ENCODE results near the gene SBF2.

The SBF2 gene

DNA sequence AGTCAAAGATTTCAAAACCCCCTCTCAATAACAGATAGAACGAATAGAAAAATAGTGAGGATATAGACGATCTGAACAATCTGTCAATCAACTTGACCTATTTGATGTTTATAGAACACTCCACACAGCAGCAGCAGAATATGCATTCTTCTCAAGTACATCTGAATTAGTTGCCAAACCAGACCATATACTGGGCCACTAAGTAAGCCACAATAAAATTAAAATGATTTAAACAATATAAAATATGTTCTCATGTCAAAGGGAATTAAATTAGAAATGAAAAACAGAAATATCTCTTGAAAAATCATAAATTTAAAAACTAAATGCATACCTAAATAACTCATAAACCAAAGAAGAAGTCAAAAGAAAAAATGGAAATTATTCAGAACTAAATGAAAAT, 229.2 kb downstream of the SBF2 start:
- Histone ChIP-seq H3K79me2 (ENCODE audit: control insufficient read depth, insufficient read depth, low read length, unreplicated experiment) (peaks cover 9% of the 10 kb centered on the region), H3K36me3 (ENCODE audit: insufficient read depth, low read length) (no peaks in the 10 kb centered on the region), H3K27me3 (ENCODE audit: insufficient read depth, low read length) (no peaks in the 10 kb centered on the region), H3K4me1 (ENCODE audit: control insufficient read depth, insufficient read depth, low read length, unreplicated experiment) (no peaks in the 10 kb centered on the region), H3K4me3 (ENCODE audit: low read depth, low read length) (no peak overlapping the region), H2AFZ (ENCODE audit: low read length, unreplicated experiment) (no peak overlapping the region), H3K27ac (ENCODE audit: low read depth, low read length) (no peak overlapping the region)

DNA sequence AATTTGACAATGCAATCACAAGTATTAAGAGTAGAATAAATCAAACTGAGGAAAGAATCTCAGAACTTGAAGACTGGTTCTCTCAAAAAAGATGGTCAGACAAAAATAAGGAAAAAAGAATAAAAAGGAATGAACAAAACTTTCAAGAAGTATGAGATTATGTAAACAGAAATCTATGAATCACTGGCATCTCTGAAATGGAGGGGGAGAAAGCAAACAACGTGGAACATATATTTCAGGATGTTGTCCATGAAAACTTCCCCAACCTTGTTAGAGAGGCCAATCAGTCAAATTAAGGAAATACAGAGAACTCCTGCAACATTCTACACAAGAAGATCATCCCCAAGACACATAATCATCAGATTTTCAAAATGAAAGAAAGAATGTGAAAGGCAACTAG, 235.7 kb downstream of the SBF2 start:
- Histone ChIP-seq H3K4me3 (ENCODE audit: low read depth, low read length) (peak overlapping the region; percentile 29; the same call in 1 of the 2 replicates), H3K36me3 (ENCODE audit: insufficient read depth, low read length) (no peaks in the 10 kb centered on the region), H2AFZ (ENCODE audit: low read length, unreplicated experiment) (no peak overlapping the region), H3K27me3 (ENCODE audit: insufficient read depth, low read length) (no peaks in the 10 kb centered on the region), H3K27ac (ENCODE audit: low read depth, low read length) (0 out of 2 replicates have a peak overlapping the region, but pooled peaks have one; percentile 19), H3K4me1 (ENCODE audit: control insufficient read depth, insufficient read depth, low read length, unreplicated experiment) (peaks cover 11% of the 10 kb centered on the region), H3K79me2 (ENCODE audit: control insufficient read depth, insufficient read depth, low read length, unreplicated experiment) (peaks cover 14% of the 10 kb centered on the region)

DNA sequence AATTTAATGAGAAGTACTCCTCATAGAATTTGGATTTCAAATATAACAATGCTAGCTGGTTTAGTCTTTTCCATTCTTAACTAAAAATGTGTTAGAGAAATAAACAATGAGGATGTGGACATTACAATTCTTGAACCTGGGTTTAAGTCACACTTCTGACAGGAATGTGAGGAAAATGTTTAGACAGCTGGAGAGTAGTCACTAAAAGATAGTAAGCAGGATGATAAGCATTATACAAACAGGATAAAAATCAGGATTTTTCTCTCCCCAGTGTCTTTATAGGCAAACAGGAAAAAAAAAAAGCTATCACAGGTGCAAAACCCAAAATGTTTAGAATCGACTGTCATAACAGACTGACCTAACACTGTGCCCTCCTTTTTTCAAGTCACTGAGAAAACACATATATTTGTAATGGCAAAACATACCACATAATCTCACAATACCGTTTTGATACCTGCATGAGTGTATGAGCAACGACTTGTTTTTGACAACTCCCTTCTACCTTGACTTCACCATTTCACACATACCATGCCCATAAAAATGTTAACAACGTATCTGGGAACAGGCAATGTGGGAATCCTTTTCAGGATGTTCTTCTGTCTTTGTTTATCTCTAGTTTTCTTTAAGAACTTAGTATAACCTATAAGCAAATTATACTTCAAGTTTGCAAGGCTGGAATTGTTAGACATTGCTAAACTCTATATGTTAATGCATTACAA, 242.0 kb downstream of the SBF2 start:
- peaks cover 7% of the 10 kb centered on the region for H3K4me1 ChIP-seq (ENCODE audit: control insufficient read depth, insufficient read depth, low read length, unreplicated experiment)
- H3K27me3 ChIP-seq (ENCODE audit: insufficient read depth, low read length): no peaks in the 10 kb centered on the region
- no peaks in the 10 kb centered on the region for H3K36me3 ChIP-seq (ENCODE audit: insufficient read depth, low read length)
- H3K79me2 ChIP-seq (ENCODE audit: control insufficient read depth, insufficient read depth, low read length, unreplicated experiment): no peaks in the 10 kb centered on the region
- H3K27ac ChIP-seq (ENCODE audit: low read depth, low read length): no peak overlapping the region
- H2AFZ ChIP-seq (ENCODE audit: low read length, unreplicated experiment): no peak overlapping the region
- H3K4me3 ChIP-seq (ENCODE audit: low read depth, low read length): no peak overlapping the region

DNA sequence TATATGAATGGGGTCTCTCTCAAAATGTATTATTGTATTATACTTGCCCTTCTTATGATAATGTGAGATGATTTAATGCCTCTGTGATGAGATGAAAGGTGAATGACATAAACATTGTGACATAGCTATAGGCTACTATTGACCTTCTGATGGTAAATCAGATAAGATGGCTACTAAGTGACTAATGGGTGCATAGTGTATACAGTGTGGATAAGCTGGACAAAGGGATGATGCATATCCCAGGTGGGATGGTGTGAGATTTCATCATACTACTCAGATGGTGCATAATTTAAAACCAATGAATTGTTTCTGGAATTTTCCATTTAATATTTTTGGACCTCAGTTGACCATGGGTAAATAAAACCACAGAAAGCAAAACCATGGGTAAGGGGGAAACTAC, 243.5 kb downstream of the SBF2 start:
- Histone ChIP-seq H3K79me2 (ENCODE audit: control insufficient read depth, insufficient read depth, low read length, unreplicated experiment) (no peaks in the 10 kb centered on the region), H3K27ac (ENCODE audit: low read depth, low read length) (no peak overlapping the region), H2AFZ (ENCODE audit: low read length, unreplicated experiment) (no peak overlapping the region), H3K36me3 (ENCODE audit: insufficient read depth, low read length) (no peaks in the 10 kb centered on the region), H3K4me1 (ENCODE audit: control insufficient read depth, insufficient read depth, low read length, unreplicated experiment) (peaks cover 7% of the 10 kb centered on the region), H3K4me3 (ENCODE audit: low read depth, low read length) (no peak overlapping the region), H3K27me3 (ENCODE audit: insufficient read depth, low read length) (no peaks in the 10 kb centered on the region)

DNA sequence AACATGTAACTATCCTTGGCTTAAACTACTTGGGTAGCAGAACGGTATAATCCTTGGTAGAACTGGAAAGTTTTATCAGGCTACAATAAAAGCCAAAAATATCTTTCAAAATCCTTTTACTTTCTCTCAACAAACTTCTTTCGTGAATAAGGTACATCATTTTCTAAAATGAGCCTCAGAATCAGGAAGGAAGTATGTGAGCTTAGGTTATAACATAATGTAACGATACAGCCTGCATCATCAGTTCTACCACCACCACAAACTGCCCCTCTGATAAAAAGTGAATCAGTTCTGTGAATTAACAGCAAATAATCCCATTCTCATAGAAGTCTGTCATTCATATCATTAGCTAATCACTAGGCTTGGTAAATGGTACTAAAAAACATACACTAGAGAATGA, 244.3 kb downstream of the SBF2 start:
- H3K27ac ChIP-seq (ENCODE audit: low read depth, low read length): no peak overlapping the region
- no peak overlapping the region for H3K4me3 ChIP-seq (ENCODE audit: low read depth, low read length)
- H3K27me3 ChIP-seq (ENCODE audit: insufficient read depth, low read length): no peaks in the 10 kb centered on the region
- H3K36me3 ChIP-seq (ENCODE audit: insufficient read depth, low read length): peaks cover 2% of the 10 kb centered on the region; the same call in 1 of the 2 replicates
- no peaks in the 10 kb centered on the region for H3K79me2 ChIP-seq (ENCODE audit: control insufficient read depth, insufficient read depth, low read length, unreplicated experiment)
- H3K4me1 ChIP-seq (ENCODE audit: control insufficient read depth, insufficient read depth, low read length, unreplicated experiment): peaks cover 7% of the 10 kb centered on the region
- H2AFZ ChIP-seq (ENCODE audit: low read length, unreplicated experiment): no peak overlapping the region

DNA sequence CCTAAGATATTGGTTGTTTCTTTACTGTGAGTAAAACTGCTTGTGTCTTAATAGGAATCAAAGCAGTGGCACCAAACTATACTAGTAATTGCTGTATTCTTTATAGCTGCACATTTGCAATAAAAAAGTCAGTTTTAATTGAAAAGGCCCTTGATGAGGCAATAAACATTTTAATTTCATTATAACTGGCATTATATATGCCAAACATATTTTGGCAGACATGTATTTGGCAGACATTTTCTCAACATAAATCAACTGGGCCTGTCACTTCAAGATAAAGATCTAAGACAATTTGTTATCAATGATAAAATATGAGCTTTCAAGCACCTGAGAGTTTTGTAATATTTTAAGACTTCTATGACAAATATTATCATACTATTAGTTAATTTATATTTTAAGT, 245.7 kb downstream of the SBF2 start:
- Histone ChIP-seq H3K36me3 (ENCODE audit: insufficient read depth, low read length) (peaks cover 6% of the 10 kb centered on the region; the same call in 1 of the 2 replicates), H3K79me2 (ENCODE audit: control insufficient read depth, insufficient read depth, low read length, unreplicated experiment) (no peaks in the 10 kb centered on the region), H3K27me3 (ENCODE audit: insufficient read depth, low read length) (no peaks in the 10 kb centered on the region), H3K4me1 (ENCODE audit: control insufficient read depth, insufficient read depth, low read length, unreplicated experiment) (peaks cover 7% of the 10 kb centered on the region), H2AFZ (ENCODE audit: low read length, unreplicated experiment) (no peak overlapping the region), H3K27ac (ENCODE audit: low read depth, low read length) (no peak overlapping the region), H3K4me3 (ENCODE audit: low read depth, low read length) (no peak overlapping the region)

DNA sequence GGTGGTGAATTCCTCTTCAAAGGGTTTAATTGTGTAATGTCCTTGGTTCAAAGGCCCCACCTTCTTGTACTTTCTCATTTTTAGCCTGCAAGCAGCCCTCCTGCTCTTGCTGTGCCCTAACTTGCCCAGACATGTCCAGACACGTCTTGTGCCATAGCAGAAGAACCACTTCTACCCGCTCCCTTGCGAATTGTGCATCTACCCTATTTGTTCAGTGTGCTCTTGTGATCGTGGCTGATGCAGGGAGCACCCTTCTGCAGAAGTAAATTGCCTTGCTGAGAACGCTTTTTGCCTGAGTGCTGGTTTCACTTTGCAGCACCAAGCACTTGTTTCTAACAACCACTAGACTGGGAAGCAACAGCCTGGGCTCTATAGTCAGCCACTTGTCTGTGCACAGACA, 249.4 kb downstream of the SBF2 start:
- Histone ChIP-seq H3K4me1 (ENCODE audit: control insufficient read depth, insufficient read depth, low read length, unreplicated experiment) (peaks cover 16% of the 10 kb centered on the region), H3K4me3 (ENCODE audit: low read depth, low read length) (no peak overlapping the region), H3K27me3 (ENCODE audit: insufficient read depth, low read length) (no peaks in the 10 kb centered on the region), H3K36me3 (ENCODE audit: insufficient read depth, low read length) (peaks cover 6% of the 10 kb centered on the region; the same call in 1 of the 2 replicates), H2AFZ (ENCODE audit: low read length, unreplicated experiment) (no peak overlapping the region), H3K79me2 (ENCODE audit: control insufficient read depth, insufficient read depth, low read length, unreplicated experiment) (no peaks in the 10 kb centered on the region), H3K27ac (ENCODE audit: low read depth, low read length) (no peak overlapping the region)

DNA sequence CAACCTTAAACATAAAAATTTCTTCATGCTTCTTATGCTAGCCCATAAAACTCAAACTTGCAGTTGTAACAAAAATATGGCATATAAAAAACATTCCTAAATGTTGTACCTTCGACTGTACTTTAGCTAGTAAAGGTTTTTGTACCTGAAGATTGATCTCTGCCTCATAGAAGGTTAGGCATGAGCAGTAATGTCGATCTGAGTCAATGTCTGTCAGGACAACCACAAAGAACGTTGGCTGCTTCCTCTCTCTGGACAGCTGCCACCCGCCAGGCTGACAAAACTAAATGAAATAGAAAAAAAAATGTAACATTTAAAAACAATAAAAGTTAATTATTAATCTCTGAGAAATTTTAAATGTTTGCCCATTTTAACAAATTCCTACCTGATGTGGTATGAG, 251.3 kb downstream of the SBF2 start:
- Histone ChIP-seq H3K4me1 (ENCODE audit: control insufficient read depth, insufficient read depth, low read length, unreplicated experiment) (peaks cover 33% of the 10 kb centered on the region), H3K36me3 (ENCODE audit: insufficient read depth, low read length) (peaks cover 6% of the 10 kb centered on the region; the same call in 1 of the 2 replicates), H3K79me2 (ENCODE audit: control insufficient read depth, insufficient read depth, low read length, unreplicated experiment) (no peaks in the 10 kb centered on the region), H3K27me3 (ENCODE audit: insufficient read depth, low read length) (no peaks in the 10 kb centered on the region), H2AFZ (ENCODE audit: low read length, unreplicated experiment) (no peak overlapping the region), H3K27ac (ENCODE audit: low read depth, low read length) (no peak overlapping the region), H3K4me3 (ENCODE audit: low read depth, low read length) (no peak overlapping the region)

DNA sequence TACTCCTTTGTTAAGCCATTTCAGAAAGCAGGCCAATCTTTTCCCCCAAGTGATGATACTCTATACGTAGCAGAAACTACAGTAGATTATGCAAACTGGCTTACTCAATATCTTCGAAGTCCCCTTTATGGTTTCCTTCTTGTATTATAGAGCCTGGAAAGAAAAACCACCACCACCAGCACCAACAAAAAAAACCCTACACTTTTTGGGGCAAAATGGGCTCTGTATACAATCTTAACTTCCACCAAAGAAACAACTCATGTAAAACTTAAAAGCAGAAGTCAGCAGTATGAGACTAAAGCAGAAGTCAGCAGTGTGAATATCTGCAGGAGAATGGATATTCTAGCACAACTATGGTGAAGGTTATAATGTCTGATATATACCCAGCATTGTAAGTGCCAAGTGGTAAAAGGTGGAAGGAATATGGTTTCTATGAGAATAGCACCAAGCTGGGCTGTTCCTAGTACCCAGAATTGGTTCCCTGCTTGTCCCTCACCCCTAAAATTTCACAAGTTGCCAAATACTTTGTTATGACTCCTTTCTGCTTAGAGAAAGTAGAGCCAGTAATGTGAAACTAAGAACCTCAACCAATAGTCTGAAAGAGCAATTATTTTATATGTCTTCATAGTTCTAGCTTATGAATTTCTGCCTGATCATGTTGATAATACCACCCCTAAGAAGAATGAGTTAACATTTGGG, 252.1 kb downstream of the SBF2 start:
- Histone ChIP-seq H3K4me3 (ENCODE audit: low read depth, low read length) (no peak overlapping the region), H3K36me3 (ENCODE audit: insufficient read depth, low read length) (peaks cover 6% of the 10 kb centered on the region; the same call in 1 of the 2 replicates), H3K27me3 (ENCODE audit: insufficient read depth, low read length) (no peaks in the 10 kb centered on the region)

DNA sequence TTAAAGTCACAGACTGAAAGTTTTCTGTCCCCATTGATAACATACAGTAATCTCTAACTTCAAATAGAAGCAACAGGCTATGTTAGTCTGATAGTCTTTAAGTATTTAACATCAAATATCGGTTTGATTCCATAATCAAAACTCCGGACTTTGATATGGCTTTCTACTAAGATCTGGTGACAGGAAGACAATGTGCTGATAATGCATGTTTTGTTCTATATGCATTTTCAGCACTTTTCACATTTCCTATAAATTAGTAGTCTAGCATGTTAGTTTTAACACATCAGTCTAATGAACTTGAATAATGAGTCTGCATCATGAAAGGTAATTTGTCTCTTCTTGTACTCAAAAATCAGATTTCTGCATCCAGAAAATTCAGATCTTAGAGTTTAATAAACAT, 252.7 kb downstream of the SBF2 start:
- peaks cover 6% of the 10 kb centered on the region; the same call in 1 of the 2 replicates for H3K36me3 ChIP-seq (ENCODE audit: insufficient read depth, low read length)
- H3K4me3 ChIP-seq (ENCODE audit: low read depth, low read length): no peak overlapping the region
- no peaks in the 10 kb centered on the region for H3K27me3 ChIP-seq (ENCODE audit: insufficient read depth, low read length)
- peaks cover 33% of the 10 kb centered on the region for H3K4me1 ChIP-seq (ENCODE audit: control insufficient read depth, insufficient read depth, low read length, unreplicated experiment)
- no peaks in the 10 kb centered on the region for H3K79me2 ChIP-seq (ENCODE audit: control insufficient read depth, insufficient read depth, low read length, unreplicated experiment)
- no peak overlapping the region for H2AFZ ChIP-seq (ENCODE audit: low read length, unreplicated experiment)
- no peak overlapping the region for H3K27ac ChIP-seq (ENCODE audit: low read depth, low read length)

More for the DNA sequence above, 252.1 kb downstream of the SBF2 start:
- Histone ChIP-seq H3K79me2 (ENCODE audit: control insufficient read depth, insufficient read depth, low read length, unreplicated experiment) (no peaks in the 10 kb centered on the region), H3K4me1 (ENCODE audit: control insufficient read depth, insufficient read depth, low read length, unreplicated experiment) (peaks cover 33% of the 10 kb centered on the region), H3K27ac (ENCODE audit: low read depth, low read length) (no peak overlapping the region), H2AFZ (ENCODE audit: low read length, unreplicated experiment) (no peak overlapping the region)
